ENCODE measurements around the gene SPACA1. TPM values are rescaled to one million over a fixed set of nuclear protein-coding genes. Genes with fewer than 3 reads are reported as not detected.

SPACA1 gene
- total RNA-seq, 4 donors from 2014 or later: not detected

GRCh38 chr6:88105741-88106340, 58.2 kb downstream of the SPACA1 start:
- Histone ChIP-seq H3K27ac (no peak overlapping the region), H3K4me1 (no peaks in the 10 kb centered on the region), H3K36me3 (no peaks in the 10 kb centered on the region), H3K4me3 (no peak overlapping the region), H3K9me3 (no peaks in the 10 kb centered on the region), H3K27me3 (no peaks in the 10 kb centered on the region)
- TF ChIP-seq POLR2A (IDR thresholded peaks at IDR 0.05): no peak
- TF ChIP-seq, protein P1, sequence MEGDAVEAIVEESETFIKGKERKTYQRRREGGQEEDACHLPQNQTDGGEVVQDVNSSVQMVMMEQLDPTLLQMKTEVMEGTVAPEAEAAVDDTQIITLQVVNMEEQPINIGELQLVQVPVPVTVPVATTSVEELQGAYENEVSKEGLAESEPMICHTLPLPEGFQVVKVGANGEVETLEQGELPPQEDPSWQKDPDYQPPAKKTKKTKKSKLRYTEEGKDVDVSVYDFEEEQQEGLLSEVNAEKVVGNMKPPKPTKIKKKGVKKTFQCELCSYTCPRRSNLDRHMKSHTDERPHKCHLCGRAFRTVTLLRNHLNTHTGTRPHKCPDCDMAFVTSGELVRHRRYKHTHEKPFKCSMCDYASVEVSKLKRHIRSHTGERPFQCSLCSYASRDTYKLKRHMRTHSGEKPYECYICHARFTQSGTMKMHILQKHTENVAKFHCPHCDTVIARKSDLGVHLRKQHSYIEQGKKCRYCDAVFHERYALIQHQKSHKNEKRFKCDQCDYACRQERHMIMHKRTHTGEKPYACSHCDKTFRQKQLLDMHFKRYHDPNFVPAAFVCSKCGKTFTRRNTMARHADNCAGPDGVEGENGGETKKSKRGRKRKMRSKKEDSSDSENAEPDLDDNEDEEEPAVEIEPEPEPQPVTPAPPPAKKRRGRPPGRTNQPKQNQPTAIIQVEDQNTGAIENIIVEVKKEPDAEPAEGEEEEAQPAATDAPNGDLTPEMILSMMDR (IDR thresholded peaks at IDR 0.05): no peak
- DNase-seq: no peak

DNA sequence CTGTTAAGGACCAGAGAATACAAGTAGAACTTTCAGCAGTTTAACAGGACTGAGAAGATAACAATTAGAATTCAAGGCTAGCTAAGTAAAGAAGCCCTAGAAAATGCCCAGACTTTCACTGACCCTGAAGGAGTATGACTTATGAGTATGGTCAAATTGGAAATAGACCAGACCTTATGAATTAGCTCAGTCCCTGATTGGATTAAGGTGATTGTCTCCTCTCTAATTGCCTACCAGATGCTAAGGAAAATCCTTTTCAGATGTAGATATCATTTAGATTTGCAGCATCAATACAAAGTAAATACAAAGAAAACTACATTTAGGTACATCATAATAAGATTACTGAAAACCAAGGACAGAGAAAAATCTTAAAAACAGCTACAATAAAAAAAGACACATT, 59.6 kb downstream of the SPACA1 start:
- TF ChIP-seq, protein P1 (IDR thresholded peaks at IDR 0.05): no peak
- no peaks in the 10 kb centered on the region for H3K9me3 ChIP-seq
- no peak overlapping the region for H3K27ac ChIP-seq
- no peak overlapping the region for H3K4me3 ChIP-seq
- DNase-seq: no peak
- H3K4me1 ChIP-seq: no peaks in the 10 kb centered on the region
- no peaks in the 10 kb centered on the region for H3K27me3 ChIP-seq
- no peaks in the 10 kb centered on the region for H3K36me3 ChIP-seq

DNA sequence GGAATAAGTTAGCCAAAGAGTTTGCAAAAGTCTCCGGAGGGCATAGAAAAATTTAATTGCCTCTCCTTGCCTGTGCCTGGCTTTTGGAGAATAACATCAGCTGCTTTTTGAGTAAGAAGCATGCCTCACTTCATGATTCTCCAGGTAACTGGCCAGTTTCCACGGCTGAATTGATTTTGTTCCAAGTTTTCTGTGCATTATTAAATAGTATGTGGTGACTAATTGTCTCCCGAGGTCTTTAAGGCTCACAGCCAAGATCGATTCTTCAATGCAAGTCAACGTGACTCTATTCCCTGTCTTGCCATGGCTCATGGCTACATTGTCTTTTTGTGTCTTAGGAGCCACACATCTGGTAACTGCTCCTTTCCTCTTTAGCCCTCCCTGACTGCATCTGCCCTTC, 64.3 kb downstream of the SPACA1 start:
- Histone ChIP-seq H3K27me3 (no peaks in the 10 kb centered on the region), H3K9me3 (no peaks in the 10 kb centered on the region), H3K4me1 (no peaks in the 10 kb centered on the region), H3K27ac (no peak overlapping the region), H3K36me3 (no peaks in the 10 kb centered on the region), H3K4me3 (no peak overlapping the region)
- TF ChIP-seq, protein P1 (IDR thresholded peaks at IDR 0.05): no peak
- TF ChIP-seq POLR2A (IDR thresholded peaks at IDR 0.05): no peak
- no peak for DNase-seq

GRCh38 chr6:88114838-88115237, 67.2 kb downstream of the SPACA1 start:
- DNase-seq: no peak
- TF ChIP-seq POLR2A (IDR thresholded peaks at IDR 0.05): no peak
- TF ChIP-seq, protein P1 (IDR thresholded peaks at IDR 0.05): no peak

GRCh38 chr6:88115307-88115706, 67.7 kb downstream of the SPACA1 start:
- no peak overlapping the region for H3K4me3 ChIP-seq
- H3K27me3 ChIP-seq: no peaks in the 10 kb centered on the region
- no peak overlapping the region for H3K27ac ChIP-seq
- no peak for DNase-seq
- TF ChIP-seq POLR2A (IDR thresholded peaks at IDR 0.05): no peak
- TF ChIP-seq, protein P1 (IDR thresholded peaks at IDR 0.05): no peak
- H3K4me1 ChIP-seq: no peaks in the 10 kb centered on the region
- no peaks in the 10 kb centered on the region for H3K36me3 ChIP-seq
- H3K9me3 ChIP-seq: no peaks in the 10 kb centered on the region

More at GRCh38 chr6:88114838-88115237, 67.2 kb downstream of the SPACA1 start:
- H3K4me3 ChIP-seq: no peak overlapping the region
- H3K27ac ChIP-seq: no peak overlapping the region
- no peaks in the 10 kb centered on the region for H3K4me1 ChIP-seq
- no peaks in the 10 kb centered on the region for H3K27me3 ChIP-seq
- no peaks in the 10 kb centered on the region for H3K36me3 ChIP-seq
- no peaks in the 10 kb centered on the region for H3K9me3 ChIP-seq

DNA sequence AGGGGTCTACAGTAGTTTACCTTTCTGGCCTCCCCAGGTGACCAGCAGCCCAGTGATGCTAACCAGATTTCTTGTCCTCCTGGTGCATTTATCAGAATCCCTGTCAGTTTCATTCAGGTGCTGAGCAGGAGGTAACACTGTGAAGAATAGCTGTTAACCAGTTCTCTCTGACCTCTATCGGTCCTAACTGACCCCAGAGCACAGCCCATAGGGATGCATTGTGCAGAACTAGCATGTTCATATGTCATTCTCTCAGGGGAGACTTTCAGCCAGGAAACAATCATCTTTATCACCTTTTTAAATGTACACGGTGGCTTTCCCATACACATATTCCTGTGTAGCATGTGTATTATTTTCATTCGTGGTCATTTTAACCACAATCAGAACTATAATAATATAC, 68.6 kb downstream of the SPACA1 start:
- Histone ChIP-seq H3K9me3 (no peaks in the 10 kb centered on the region), H3K27ac (no peak overlapping the region), H3K4me1 (no peaks in the 10 kb centered on the region), H3K27me3 (no peaks in the 10 kb centered on the region), H3K4me3 (no peak overlapping the region), H3K36me3 (no peaks in the 10 kb centered on the region)
- DNase-seq: no peak
- no peak for TF ChIP-seq POLR2A (IDR thresholded peaks at IDR 0.05)
- TF ChIP-seq, protein P1 (IDR thresholded peaks at IDR 0.05): no peak
